ENCODE results near the gene NPAS3.

Gene NPAS3

DNA sequence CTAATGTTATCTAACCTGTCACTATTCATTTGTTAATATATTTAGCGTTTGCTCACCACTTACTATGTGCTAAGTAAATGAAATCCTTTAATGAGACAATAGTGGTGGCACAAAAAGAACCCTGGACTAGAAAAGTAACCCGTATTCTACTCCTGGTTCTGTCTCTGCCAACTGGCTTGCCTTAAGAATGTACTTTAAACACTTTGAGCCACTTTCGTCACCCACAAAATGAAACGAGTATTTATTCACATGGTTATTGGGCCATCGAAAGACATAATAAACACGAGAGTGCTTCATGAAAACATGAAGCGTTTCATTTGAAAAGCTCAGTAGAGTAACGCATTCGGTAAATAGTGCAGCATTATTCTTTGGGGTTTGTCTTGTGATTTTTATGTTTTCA, 757.5 kb downstream of the NPAS3 start:
- DNase-seq: no peak

DNA sequence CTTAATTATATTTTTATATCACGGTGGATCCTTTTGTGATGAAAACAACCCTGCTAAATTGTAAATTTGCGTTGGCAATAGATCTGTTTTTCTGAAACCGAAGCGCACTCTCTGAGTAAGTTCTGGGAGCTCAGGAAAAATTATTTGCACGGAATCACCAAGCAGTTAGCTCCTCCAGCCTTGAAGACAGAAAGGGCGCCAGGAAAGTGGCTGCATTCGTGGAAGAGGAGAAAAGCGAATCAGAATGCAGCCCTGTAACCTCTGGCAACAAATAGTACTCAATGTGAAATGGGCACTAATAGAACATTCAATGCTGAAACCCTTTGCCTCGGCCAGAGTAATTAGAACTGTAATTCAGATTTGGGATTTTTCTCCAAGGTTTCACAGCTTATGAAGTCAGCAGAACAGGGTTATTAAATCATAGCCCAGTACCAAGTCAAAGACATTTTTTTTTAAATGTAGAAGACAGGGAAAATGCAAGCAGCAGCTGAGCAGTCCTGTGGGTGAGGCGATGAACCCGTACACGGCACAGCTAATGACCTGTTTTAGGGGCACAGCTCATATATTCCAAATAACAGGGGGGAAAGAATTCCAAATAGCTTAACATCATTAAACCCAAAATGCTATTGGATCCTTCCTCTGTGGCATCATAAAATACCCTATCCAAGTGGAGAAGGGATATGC, 760.8 kb downstream of the NPAS3 start:
- DNase-seq: no peak

DNA sequence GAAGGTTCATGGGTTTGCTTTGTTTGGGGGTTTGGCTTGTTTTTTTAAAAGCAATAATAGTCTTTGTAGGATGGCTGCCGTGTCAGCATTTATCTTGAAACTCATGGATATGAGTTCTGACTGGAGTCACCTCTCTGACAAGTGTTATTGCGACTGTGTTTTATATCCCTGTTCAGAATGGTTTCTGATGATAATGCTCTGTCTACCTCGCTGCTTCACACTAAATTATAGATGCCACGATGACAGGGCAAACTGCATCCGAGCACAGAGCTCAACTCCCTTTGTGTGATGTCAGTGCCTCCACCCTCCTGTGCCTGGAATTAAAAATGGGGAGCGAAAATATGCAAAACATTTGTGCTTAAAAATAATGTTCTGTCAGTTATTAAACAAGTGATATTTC, 761.4 kb downstream of the NPAS3 start:
- no peak for DNase-seq

DNA sequence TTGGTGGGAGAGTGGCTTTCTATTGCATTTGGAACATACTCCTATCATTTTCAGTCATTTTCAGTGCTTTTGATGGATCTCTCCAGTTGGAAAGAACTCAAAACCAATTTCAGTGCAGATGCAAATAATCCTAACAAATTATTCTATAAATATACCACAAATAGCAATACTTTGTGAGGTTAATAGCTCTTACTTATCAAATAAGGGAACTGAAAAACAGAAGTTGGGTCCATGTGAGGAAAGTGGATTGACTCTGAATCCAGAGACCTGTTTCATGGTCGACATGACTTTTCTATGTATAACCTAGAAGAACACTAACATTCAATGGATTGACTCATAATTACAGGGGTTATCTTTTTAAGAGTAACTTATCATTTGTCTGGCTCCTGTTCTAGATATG, 763.6 kb downstream of the NPAS3 start:
- no peak for DNase-seq

DNA sequence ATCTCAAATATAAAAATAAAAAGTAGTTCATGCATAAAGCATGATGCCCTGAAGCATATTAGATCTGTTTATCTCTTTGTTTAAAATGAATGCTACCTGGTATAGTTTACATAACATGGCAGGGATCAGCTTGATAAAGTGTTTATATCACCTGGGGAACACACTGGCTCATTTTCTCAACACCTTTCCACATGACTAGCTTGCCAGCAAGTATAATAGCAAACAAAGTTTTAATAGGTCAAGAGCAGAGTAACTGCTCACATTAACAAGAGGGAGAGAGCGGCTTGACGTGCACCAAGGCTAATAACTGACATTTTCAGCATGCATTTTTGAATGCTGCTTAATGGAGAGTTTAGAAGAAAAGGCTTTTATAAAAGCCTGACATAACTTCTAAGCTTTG, 765.8 kb downstream of the NPAS3 start:
- DNase-seq: no peak

DNA sequence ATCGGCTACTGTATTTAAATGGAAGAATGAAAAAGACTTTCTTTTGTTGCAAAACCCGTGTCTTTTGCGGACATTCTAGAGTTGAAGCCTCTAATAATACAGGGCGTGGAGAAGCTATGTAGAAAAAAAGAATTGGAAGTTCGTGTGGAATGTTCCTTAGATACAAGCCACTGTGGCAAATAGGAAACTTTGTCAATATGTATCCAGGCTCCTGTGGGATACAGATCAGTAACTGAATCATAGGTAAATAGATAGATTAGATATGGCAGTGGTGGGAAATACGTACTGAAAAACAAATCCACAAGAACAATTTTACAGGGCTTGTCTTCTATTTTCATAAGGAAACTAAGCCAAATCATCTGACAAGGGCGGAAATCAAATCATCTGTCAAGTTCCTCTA, 766.8 kb downstream of the NPAS3 start:
- DNase-seq: no peak

DNA sequence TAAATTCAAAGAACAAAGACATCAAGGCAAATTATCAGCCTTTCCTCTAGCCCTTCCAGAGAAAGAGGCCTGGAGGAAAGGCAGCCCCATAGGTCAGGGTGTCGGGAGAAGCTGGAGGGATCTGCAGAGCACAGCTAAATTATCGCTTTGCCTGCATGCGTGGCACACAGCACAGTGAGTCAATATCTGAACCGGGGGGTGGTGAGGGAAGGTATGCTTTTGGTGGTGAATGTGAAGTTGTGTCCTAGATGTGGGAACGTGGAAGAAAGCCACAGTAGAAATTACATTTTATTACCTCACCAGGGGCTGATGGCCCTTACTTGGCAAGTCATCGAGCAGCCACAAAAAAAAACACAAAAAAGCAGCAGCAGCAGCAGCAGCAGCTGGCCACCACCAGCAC, 769.0 kb downstream of the NPAS3 start:
- DNase-seq: no peak

DNA sequence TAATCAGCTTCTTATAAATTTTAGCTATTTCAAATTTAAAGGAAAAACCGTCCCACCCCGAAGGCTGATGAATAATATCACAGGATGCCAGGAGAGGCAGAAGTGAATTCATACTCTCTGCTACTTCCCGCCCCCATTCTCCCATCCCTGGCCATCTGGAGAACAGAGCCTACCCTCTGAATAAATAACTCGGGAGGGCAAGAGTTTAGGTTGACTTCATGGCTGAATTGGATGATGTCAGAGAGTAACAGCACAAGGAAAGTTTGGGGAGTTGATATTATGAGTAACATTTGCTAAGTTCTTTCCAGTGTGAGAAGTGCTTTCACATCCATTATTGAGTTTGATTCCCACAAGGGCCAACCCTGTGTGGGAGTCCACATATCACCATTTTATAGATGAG, 770.6 kb downstream of the NPAS3 start:
- DNase-seq: no peak

DNA sequence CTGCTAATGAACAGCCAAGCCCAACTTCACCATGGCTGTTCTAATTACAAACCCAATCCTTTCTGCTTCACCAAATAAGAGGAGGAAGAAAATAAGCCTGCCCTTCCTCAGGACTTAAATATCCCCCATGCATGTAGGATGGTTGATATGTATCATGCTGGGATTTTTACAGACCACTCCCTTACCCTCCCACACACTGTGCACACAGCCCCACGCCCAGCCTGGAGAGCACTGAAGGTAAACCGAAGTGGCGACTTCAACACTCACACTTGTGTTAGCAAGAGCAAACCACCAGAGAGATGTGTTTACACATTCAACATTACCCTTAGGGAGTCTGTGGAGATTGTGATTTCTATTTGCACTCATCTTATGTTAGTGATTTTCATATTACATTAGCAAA, 771.0 kb downstream of the NPAS3 start:
- no peak for DNase-seq

DNA sequence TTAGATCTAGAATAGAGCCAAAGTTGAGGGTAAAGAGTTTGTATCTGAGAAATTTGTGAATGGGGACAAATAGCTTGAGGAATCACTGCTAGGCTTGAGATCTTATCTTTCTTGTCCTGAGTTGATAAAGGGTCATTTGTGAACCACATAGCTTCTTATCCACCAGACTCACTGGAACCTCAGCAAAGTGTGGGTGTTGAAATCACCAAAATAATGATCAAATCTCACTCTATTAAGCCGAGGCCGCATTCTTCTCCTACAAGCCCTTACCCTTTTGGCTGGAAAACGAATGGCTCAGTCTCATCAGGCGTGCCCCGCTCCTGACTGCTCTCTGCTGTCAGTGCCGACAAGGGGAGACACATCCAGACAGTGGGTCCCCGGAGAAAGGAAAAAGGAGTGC, 771.6 kb downstream of the NPAS3 start:
- DNase-seq: no peak

DNA sequence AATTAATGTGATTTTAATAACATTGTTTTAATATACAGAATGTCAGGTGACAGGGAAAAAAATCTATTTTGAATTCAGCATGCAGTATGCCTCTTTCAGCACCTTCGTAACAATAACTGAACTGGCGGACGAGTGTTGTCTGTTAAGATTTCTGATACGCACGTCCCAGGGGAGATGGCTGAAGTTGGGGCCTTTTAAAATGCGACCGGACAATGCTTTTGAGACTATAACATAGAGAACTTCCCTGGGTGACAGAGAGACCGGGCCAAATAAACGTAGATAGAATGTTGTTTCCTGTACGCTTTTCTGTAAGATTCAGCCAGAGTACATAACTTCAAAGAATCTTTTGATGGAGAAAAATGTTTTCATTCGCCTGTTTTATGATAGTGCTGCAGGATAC, 772.5 kb downstream of the NPAS3 start:
- no peak for DNase-seq

DNA sequence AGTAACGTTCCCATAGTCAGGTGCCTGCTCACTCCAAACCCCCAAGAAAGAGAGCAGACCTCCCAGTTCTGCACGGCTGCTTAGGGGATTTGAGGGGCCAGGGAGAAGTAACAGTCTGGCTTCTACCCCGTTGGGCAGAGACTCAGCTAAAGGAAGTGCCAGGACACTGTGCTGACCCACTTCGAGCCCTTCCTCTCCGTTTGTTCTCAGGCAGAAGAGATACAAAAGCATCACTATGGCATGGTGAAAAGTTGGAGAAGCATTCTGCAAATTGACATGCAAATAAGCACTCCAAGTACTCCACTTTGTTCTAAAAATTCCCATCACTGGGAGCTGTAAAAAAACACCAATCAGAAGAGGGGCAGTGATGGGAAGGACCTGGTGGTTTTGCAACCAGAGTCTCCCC, 773.1 kb downstream of the NPAS3 start:
- no peak for DNase-seq

DNA sequence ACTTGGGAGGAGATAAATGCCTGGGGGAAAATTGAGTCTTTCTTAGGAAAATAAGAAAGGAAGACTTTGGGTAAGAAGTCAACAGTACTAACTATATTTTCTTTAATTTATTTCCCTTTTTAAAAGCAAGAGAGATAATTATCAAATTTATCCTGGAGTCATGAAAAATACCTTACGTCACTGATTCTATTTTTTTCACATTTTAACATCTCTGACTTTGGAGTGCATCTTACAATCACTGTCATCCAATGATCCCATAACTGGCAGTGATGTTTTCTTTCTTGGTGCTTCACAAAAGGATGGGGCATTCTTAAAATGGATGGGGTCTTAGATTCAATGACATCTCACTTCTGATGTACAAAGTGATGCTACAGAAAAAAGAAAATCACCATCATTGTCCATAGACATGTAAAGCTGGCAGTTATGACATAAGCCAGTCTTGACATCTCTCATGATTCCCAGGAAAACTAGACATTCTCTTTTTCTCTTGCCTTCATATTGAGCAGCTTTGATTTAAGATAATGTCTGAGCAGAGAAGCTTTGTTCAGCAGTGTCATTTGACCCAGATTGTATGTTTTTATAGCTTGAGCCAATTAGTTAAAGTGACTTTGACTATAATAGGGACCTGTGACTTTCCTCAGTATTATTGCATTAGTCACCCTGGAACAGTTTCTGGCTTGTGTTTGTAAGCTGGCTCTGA, 776.0 kb downstream of the NPAS3 start:
- DNase-seq: no peak

DNA sequence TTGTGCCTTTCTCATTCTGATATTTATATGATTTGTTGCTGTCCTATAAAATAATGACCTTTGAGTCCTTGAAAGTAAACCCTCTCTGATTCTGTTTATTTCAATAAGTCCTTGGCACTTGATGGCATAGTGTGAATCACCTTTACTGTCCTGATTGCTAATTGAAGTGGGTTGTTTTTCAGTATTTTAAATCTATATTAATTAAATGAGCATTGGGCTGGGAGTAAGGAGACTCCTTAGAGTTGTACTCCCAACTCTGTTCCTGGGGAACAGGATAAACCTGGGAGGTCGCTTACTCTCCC, 776.5 kb downstream of the NPAS3 start:
- no peak for DNase-seq

DNA sequence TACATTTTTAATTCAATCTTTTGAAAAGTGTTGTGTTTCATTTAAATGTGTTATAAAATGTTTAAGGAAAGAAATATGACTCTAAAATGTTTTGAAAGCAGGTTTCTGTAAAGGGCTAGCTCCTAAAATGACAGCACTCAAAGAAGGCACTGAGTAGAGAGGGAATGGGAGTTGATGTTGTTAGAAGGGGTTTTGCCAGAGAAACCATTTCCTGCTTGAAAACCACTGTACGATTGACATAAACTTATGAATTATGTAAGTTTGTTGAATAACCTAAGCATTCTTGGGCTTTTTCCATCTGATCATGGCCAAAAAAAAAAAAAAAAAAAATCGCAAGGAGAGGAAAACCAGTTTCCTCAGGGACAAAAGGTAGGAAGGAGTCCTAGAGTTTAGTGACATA, 778.2 kb downstream of the NPAS3 start:
- no peak for DNase-seq

DNA sequence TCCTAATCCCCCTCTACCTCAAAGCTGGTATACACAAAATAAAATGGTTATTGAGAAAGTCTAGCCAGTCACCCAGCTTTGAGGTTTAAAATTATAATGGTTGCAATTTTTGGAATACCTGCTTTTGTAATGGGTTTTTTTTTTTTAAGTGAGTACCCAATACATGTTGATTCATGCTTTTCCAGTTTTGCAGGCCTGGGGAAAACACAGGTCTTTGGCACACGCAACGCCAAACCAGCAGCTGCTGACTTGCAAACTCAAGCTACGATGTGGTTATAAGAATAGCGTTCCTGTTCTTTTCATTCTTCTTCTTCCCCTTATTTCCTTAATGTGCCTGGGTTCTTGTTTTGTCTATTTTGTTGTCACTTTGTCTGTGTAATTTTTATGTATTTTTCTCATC, 779.2 kb downstream of the NPAS3 start:
- DNase-seq: no peak

DNA sequence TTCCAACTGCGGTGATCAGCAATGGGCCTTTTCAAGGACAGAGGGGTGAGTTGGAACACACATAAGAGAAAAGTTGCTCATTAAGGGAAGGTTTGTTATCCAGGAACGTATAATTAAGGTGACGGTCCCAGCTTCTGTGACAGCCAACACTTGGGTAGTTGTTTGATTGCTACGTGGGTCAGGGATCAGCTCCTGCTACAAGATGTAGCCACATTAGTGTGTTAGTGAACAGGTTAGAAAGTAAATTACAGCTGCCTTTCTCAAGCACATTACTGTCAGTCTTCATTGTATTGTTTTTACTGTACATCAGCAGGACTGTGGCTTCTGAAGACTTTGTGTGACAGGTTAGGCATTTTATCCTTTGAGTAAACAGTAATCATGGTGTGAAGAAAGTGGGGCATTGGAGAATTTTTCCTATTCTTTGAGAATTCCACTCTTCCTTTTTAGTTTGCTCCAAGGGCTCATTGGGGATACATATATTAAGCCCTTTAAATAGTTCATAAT, 781.7 kb downstream of the NPAS3 start:
- no peak for DNase-seq

DNA sequence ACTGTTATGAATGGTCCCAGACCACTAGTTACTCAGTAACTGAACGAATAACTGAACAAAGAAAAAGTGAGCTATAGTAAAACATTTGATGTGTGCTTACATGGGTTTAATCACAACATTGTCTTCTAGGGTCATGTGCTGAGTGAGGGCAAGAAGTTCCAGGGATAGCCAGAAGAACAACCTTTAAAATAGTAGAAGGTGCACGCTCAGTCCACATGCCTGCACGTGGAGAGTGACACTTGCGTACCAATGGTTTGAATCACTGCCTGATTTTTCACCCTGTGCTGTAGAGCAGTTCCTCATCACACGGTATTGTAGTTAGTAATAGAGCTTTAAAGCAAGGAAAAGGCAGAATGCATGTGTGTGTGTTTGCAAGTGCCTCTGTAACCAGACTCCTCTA, 788.0 kb downstream of the NPAS3 start:
- DNase-seq: no peak

DNA sequence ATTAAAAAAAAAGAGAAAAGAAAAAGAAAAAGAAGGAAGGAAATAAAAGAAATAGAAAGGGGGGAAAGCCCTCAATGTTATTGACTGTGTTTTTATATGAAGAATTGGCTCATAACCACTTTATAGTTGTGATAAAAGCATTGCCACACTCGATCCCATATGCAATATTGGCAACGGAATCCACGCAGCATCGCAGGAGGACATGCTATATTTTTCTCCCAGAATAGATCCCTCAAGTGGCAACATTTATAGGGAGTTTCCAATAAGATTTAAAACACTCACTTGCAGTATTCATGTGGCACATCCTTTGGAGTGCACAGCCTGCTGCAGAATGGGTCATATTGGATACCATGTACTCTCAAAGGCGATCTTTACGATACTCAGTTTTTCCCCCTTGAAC, 788.9 kb downstream of the NPAS3 start:
- no peak for DNase-seq

DNA sequence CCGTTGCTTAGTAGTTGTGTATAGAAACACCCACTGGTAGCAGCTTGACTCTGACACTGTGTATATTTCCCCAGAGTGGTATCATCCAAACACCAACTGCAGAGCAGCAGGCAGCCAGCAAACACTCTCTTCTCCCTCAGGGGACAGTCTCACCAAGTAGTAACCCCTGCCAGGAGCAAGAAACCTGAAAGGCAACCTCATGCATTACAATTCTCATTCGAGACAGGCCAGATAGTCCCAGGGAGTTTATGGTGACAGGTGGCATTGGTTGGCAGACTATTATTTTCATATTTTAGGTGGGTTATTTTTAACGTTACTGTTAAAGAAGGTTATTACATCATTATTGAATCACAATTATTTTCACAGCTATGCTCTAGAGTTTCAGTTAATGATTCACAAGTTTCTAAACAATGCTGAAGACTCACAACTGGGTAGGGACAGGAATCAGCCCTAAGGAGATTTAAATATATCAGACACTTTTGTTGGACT, 789.4 kb downstream of the NPAS3 start:
- no peak for DNase-seq

DNA sequence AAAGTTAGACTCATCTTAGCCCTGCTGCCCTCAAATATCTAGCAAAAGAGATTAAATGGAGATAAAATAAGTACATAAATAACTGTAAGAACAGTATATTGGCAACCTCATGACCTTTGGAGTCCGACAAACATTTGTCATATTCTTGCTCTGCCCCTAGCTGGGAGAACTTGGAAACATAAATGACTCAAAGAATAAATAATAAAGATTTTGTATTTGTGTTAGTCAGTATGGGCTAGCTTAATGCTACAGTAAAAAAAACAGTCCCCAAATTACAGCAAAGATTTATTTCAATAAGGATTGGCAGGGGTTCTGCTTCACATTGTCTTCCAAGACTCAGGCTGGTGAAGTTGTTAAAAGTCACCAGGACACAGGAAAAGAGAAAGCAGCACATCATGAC, 791.5 kb downstream of the NPAS3 start:
- DNase-seq: no peak

DNA sequence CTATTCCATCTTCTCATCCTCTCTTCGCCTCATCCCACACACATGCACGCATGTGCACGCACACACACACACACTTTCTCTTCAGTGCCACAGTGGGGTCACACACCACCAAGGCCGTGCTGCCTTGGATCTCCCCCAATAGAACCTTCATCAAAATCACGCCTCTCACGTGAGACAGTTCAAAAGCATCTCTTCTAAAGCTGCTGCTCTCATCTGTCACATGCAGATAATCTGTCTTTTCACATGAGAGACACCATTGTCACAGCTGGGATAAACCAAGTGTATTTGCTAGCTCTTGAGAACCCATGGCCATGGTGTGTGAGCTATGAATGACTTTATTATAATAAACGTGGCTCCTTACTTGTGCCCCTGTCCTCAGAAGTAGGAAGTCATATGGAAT, 793.5 kb downstream of the NPAS3 start:
- no peak for DNase-seq

DNA sequence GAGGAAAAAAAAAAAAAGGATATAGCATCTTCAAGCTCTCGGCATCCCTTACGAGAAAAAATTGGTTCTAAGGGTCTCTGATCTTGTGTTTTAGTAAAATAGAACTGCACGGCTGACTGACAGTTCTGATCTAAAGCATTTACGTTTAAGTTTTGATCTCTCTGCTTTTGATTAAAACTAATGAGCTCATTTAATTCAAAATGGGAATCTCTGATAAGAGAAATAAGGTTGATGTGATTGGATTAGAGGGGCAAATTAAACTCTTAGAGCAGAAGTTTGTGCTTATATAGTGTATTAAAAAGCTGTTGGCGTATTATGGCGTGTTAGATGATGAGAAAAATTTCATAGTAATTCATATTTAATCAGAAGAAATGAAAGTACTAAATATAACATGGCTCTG, 794.6 kb downstream of the NPAS3 start:
- no peak for DNase-seq

DNA sequence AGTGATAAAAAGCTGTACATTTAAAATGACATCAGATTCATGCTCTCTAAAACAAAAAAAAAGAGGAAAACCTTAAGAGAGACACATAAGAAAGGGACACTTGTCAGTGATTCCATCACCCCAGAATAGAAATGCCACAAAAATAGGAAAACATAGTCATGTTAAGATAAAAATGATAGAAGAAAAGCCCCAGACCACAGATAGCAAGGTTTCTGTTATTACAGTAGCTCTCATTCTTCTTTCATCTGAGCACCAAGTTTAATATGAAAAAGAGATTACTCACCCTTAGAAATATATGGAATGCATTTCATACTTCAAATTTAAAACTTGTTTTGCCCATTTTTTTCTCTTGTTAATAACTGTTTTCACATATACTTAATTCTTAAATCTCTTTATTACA, 795.0 kb downstream of the NPAS3 start:
- no peak for DNase-seq

DNA sequence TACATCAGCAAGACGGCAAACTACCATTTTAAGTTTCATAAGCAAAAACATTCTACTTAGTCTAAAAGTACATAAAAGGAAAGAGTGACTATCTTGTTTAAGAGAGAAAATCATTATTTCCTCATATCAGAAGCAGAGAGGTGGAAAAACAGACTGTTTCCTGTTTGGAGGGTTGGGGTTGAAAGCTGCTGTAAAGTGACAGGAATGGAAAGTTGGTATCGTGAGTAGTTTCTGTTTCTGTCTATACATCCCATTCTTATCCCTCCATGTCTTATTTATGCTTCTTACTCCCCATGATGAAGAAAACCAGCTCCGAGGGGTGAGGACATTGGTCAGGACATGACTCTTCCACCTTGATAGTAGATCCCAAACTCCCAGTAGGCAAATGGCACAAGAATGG, 795.7 kb downstream of the NPAS3 start:
- no peak for DNase-seq
